Measurements from ENCODE around the gene EXD3.

DNA sequence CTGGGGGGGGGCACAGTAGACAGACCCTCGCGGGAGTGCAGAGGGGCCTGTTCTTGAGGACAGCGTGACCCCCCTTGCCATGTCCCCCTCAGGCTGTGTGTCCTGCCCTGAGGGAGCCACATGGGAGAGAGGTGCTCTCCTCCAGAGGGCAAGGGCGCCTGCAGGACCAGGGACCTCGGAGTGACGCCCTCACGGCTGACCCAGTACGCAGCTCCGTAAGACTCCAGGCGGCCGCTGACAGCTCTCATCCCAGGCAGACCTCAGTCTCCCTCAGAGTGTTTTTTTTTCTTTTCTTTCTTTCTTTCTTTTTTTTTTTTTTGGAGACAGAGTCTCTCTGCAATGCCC is 27.3 kb downstream of the EXD3 start:
- TF ChIP-seq CTCF (conservative IDR thresholded peaks at IDR 0.05; ENCODE audit: low read length): no peak
- no peak for TF ChIP-seq EZH2phosphoT487 (IDR thresholded peaks at IDR 0.05; ENCODE audit: borderline replicate concordance, low read depth, low read length)
